Limb (tissue), 2 donors: ENCODE data around the gene HDAC4.

Source experiments
- DNase-seq, 2 donors: peaks; one replicate each; pipeline ENCODE4 v3.0.0-alpha.2; 2016; ENCODE audit errors: extremely low spot score in 2 of 2

HDAC4 gene

GRCh38 chr2:239241431-239241960, 159.3 kb downstream of the HDAC4 start:
- no peak for DNase-seq

GRCh38 chr2:239240414-239240881, 160.4 kb downstream of the HDAC4 start:
- peak in 1 of 2 donors; percentile 29 for DNase-seq

- DNase-seq: peak in 1 of 2 donors; percentile 55
These were observed 161.0 kb downstream of the HDAC4 start for GRCh38 chr2:239239607-239240413.

GRCh38 chr2:239238839-239239606, 161.8 kb downstream of the HDAC4 start:
- DNase-seq: peak in 1 of 2 donors; percentile 14

- peak in 1 of 2 donors; percentile 12 for DNase-seq
These were observed 162.4 kb downstream of the HDAC4 start for GRCh38 chr2:239238381-239238780.

- peak in 1 of 2 donors; percentile 15 for DNase-seq
These were observed 164.0 kb downstream of the HDAC4 start for GRCh38 chr2:239236808-239237205.

GRCh38 chr2:239236043-239236807, 164.6 kb downstream of the HDAC4 start:
- DNase-seq: peak in 1 of 2 donors; percentile 22

- peak in 1 of 2 donors; percentile 19 for DNase-seq
These were observed 165.5 kb downstream of the HDAC4 start for GRCh38 chr2:239235311-239235710.

GRCh38 chr2:239234191-239235175, 166.3 kb downstream of the HDAC4 start:
- DNase-seq: peak in 1 of 2 donors; percentile 14

- peak in 1 of 2 donors; percentile 11 for DNase-seq
These were observed 167.2 kb downstream of the HDAC4 start for GRCh38 chr2:239233576-239233975.

GRCh38 chr2:239232195-239232578, 168.6 kb downstream of the HDAC4 start:
- no peak for DNase-seq

- no peak for DNase-seq
These were observed 169.3 kb downstream of the HDAC4 start for GRCh38 chr2:239231231-239232194.

GRCh38 chr2:239230318-239231052, 170.3 kb downstream of the HDAC4 start:
- no peak for DNase-seq

- peak in 1 of 2 donors; percentile 20 for DNase-seq
These were observed 171.1 kb downstream of the HDAC4 start for GRCh38 chr2:239229545-239230279.

GRCh38 chr2:239227661-239228371, 173.0 kb downstream of the HDAC4 start:
- DNase-seq: peak in 1 of 2 donors; percentile 66

- DNase-seq: no peak
These were observed 173.9 kb downstream of the HDAC4 start for GRCh38 chr2:239226677-239227581.
